SU-DHL-6 (cell line): ENCODE measurements around the gene CGB3.
"Not testable (repeated sequence)": the region's sequence is repeated elsewhere in the genome, so short reads cannot be mapped to it uniquely, and the experiment has no call there.

Experiments used
- CTCF ChIP-seq: fragments of 200-600 bp; sonication (generic); IDR thresholded peaks from one replicate; pipeline ENCODE4 v1.5.1; 2017; ENCODE audit warnings: antibody characterized with exemption, mild to moderate bottlenecking, low read length, moderate library complexity; ENCODE audit not compliant: insufficient read depth, poor library complexity, severe bottlenecking
- EZH2phosphoT487 ChIP-seq: fragments of 200-600 bp; sonication (generic), shearing (Covaris generic); conservative IDR thresholded peaks from 2 replicates; pipeline ENCODE4 v1.6.1; 2018; ENCODE audit warnings: mild to moderate bottlenecking, antibody characterized with exemption, low read length, moderate library complexity, mixed read lengths

GRCh38 chr19:49049834-49050233 lies 25.7 kb upstream of the CGB3 start:
- not testable (repeated sequence) for TF ChIP-seq CTCF, EZH2phosphoT487
